HG02852 (cell line): ENCODE measurements around the gene GOSR2.

Source experiments
- ATAC-seq: cut with Tn5 transposase; IDR thresholded peaks from one replicate; pipeline ENCODE4 v1.9.1; 2021; ENCODE audit warnings: mild to moderate bottlenecking, moderate library complexity; ENCODE audit not compliant: unreplicated experiment

The GOSR2 gene

GRCh38 chr17:46958041-46958591, 35.2 kb downstream of the GOSR2 start:
- no peak for ATAC-seq

DNA sequence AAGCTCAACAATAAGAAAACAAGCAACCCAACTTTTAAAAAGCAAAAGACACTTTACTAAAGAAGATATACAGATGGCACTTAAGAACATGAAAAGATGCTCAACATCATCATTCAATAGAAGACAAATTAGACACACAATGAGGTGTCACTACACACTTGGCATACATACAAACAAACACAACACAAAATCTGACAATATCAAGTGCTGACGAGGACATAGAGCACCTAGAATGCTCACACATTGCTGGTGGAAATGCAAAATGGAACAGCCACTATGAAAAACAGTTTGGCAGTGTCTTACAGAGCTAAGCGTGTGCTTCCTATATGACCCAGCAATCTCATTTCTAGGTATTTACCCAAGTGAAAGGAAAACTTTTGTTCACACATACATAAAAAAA, 37.2 kb downstream of the GOSR2 start:
- no peak for ATAC-seq

- no peak for ATAC-seq
Measured at GRCh38 chr17:46962374-46962790, 39.4 kb downstream of the GOSR2 start.

- no peak for ATAC-seq
Measured at GRCh38 chr17:46963571-46963970, 40.6 kb downstream of the GOSR2 start.

- ATAC-seq, result no peak
Measured at GRCh38 chr17:46964315-46965265, 41.6 kb downstream of the GOSR2 start.

GRCh38 chr17:46968224-46968834, 45.4 kb downstream of the GOSR2 start:
- no peak for ATAC-seq

GRCh38 chr17:46968896-46969295, 45.9 kb downstream of the GOSR2 start:
- no peak for ATAC-seq

GRCh38 chr17:46971647-46972300, 48.8 kb downstream of the GOSR2 start:
- ATAC-seq, result no peak

DNA sequence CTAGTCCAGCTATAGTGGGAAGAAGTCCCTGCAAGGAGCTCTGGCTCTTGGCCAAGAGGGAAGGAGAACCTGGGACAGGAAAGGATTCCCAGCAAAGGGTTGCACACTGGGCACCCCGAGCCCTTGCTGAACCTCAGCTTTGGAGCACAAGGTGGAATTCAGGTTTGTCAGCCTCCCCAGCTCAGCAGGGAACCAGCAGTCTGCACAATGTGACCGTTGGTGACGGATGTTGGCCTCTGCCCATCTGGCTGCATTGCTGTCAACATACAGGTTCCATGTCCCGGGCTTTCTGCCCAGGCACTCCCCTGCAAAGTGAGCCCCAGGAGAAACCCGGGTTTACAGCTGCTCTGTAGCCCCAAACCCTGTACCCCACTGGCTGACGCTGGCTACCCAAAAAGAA, 49.4 kb downstream of the GOSR2 start:
- no peak for ATAC-seq

DNA sequence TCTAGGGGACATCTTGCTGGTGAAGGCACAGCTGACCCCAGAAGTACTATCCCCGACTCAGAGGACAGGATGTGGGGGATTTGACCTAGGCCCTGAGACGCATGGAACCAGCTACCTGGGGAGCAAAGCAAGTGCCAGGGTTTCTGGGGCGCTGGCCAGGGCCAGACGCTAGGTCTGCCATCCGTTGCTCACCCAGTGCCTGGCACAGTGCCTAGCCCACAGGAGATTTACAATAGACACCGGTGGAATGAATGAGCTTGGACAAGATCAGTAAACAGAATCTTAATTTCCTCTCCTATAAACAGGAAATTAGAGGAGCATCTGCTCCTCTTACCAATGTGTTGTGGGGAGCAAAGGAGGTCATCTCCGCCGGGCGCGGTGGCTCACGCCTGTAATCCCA, 51.1 kb downstream of the GOSR2 start:
- no peak for ATAC-seq

DNA sequence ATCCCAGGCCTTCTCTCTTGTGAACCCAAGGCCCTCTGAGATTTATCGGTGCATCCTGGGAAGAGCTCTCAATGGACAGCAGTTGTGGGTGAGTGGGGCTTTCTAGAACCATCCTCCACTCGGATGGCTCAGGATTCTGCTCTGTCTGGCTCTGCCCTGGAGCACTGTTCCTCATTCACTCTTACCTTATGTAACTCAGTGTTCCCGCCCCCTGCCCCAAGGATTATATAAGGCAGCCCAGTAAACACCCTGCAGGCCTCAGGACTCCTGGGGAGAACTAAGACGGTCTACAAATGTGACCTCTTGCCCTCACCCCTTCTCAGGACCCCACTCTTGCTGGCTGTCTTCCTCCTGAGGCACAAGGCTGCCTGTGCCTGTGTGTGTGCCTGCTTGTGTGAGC, 52.3 kb downstream of the GOSR2 start:
- ATAC-seq, result no peak

DNA sequence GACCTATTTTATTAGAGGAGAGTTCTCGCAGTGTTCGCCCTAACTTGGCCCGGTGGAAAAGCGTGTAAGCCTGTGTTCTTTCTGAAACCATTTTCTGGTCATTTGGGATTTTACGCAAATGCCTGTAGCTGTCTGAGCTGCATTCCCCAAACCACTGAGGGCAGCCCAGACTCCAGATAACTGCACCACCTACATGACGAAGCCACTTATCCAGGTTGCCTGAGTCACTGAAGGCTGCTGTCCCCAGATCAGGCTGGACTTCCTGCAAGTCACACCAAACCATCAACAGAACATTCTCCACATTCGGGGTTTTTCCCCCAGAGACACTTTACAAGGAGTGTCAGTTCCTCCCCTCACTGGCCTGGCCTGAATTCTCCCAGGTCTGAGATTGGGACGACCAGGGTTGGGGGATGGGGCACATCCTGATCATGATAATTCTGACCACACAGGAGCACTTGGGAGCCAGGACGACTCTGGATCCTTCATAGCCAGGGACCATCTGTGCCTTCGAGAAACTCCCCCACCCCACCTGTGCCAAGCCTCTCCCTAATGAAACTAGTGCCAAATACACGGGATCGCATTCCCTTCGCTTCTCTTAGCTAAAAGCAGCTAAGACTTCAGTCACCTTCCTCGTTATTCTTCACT, 53.8 kb downstream of the GOSR2 start:
- no peak for ATAC-seq

DNA sequence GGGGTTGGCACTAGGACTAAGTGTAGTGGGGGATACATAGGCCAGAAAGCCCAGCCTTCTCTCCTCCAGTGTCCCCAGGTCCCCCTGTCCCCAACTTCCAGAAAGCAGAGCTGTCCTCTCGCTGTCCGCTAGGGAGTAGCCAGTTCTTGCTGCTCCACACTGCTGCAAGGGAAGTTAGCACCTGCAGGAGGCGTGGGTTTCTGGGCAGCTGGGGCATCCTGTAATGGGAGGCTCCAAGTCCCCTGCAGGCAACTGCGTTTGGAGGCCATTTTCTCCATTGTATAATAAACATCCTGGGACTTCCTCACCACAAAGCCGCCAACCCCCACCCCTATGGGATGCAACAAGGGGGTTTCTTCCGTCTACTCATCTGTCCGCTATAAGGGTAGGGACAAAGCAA, 54.4 kb downstream of the GOSR2 start:
- no peak for ATAC-seq

DNA sequence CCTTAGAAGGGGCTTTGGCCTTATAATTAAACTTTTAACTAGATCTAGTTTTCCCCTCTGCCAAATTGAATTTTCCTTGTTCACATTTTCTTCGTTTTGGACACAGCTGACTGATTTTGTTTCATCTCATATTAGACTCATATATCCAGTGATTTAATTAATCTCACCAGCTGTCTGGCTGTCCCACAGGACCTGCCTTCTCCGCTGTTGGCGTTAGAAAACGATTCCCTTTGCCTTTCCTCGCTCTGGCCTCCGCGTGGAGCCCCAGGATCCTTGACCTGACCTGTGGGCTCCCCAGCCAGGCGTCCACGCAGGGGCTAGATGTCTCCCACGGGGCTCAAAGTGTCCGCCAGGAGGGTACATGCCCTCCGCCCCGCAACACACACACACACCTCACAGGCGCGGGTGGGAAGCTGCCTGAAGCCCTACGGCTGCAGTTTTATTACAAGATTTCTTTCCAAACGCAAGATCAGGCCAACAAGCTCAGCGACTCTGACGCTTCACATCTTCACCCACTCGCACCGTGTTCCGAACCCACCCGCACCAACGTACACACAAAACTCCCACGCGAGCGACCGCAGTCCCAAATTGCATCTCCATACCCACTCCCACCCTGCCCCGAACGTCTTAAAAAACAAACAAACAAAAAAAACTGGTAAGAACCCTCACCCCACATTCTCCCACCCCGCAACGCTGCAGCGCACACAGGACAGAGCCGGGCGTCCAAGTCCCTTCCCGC, 55.0 kb downstream of the GOSR2 start:
- no peak for ATAC-seq

DNA sequence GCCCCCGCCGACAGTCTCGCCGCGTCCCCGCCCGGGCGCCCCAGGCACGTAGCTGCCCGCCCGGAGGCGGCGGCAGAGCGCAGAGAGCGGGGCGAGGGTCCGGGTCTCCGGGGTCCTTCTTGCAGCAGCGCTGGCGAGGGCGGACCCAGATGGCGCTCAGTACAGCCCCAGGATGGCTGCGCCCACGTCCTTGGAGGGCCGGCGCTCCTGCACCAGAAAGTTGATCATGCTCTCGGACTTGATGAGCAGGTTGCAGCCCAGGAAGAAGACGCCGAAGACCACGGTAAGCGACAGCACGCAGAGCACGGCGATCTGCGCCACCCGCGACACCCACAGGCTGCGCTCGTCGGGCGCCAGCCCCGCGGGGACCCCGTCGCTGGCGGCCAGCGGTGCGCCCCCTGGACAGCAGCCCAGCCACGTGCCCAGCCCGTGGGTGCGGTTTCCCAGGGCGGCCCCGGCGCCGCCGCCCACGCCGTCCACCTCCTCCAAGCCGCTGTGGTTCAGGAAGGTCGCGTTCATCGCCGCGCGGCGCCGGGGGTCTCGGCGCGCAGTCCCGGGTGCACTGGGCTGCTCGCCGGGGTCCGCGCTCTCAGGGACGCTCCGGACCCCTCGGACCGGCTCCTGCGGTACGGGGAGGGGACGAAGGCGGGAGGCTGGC, 55.7 kb downstream of the GOSR2 start:
- no peak for ATAC-seq

DNA sequence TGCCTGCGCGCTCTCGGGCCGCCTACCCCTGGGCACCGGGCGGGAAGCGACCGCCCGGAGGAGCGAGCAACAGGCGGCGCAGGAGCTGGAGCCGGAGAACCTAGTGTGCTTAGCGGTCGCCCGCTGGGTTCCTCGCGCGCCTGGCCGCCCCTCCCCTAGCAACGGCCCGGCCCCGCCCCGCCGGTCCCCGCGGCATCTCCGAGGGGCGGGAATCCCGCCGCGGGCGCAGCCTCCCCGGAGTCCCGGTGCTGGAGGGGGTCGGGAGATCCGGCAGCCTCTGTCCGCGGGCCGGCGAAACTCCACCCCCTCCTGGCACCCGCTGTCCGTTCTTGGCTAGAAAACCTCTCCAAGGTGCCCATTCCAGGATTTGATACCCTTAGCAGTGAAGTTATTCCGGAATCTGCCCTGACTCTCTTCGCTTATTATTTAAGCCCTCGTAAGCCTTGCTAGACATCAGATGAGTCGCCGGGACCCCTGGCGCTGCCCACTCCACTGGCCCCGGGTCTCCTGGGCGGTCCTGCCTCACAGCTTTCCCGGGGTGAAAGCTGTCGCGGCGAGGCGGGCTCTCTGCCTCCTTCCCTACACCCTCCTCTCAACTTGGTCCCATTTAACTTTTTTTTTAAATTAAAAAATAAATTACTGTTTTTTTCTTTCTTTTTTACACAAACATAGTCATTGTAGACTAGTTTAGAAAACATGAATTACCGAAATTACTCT, 56.3 kb downstream of the GOSR2 start, which contains the start of gene RPRML:
TSS of gene RPRML (minus strand) at position 107 of the 717 bp plus-strand sequence. CDS start 246 bp downstream, outside the sequence.
- ATAC-seq, result no peak

GRCh38 chr17:46982577-46982976, 59.6 kb downstream of the GOSR2 start:
- ATAC-seq, result no peak

- ATAC-seq, result no peak
Measured at GRCh38 chr17:46983782-46984181, 60.8 kb downstream of the GOSR2 start.

DNA sequence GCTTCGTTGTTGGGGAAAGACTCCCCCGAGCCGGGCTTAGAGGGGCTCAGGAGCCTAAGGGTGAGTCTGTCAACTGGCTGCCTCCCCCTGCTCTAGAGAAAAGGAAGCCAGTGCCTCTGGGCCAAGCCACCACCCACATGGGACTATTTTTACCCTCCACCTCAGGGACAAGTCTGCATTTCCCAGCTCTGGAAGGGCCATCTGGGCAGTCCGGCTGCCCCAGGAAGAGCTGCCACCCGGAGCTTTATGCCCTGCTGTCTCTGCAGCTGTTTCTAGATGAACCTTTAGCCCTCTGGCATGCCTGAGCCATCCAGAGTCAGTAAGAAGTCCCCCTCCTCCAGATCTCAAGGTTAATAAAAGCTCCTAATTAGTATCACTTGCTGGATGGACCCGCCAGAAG, 61.4 kb downstream of the GOSR2 start:
- no peak for ATAC-seq
